ENCODE measurements around the gene ZC3HAV1.
A peak's percentile ranks its signal among the peaks of the same experiment; 100 is the strongest.

Gene ZC3HAV1

GRCh38 chr7:139075031-139075652 lies 34.4 kb downstream of the ZC3HAV1 start:
- peaks cover 8% of the 10 kb centered on the region for H3K4me1 ChIP-seq (ENCODE audit: control insufficient read depth, insufficient read depth, low read length, unreplicated experiment)
- H3K27ac ChIP-seq (ENCODE audit: low read depth, low read length): peak overlapping the region; percentile 60
- H3K27me3 ChIP-seq (ENCODE audit: insufficient read depth, low read length): no peaks in the 10 kb centered on the region
- H3K36me3 ChIP-seq (ENCODE audit: insufficient read depth, low read length): peaks cover 59% of the 10 kb centered on the region
- peaks cover 36% of the 10 kb centered on the region for H3K79me2 ChIP-seq (ENCODE audit: control insufficient read depth, insufficient read depth, low read length, unreplicated experiment)
- no peak overlapping the region for H2AFZ ChIP-seq (ENCODE audit: low read length, unreplicated experiment)
- no peak overlapping the region for H3K4me3 ChIP-seq (ENCODE audit: low read depth, low read length)

DNA sequence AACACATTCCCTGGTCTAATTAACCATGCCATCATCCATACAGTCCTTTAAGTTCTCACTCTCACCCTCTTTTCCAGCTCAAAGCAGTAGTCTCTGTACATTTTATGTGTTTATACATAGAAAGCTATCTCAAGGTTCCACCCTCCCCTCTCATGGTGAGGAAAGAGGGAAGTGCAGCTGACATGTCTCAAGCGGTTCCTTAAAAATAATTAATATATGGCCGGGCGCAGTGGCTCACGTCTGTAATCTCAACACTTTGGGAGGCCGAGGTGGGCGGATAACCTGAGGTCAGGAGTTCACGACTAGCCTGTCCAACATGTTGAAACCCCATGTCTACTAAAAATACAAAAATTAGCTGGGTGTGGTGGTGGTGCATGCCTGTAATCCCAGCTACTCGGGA lies 36.7 kb downstream of the ZC3HAV1 start:
- no peaks in the 10 kb centered on the region for H3K27me3 ChIP-seq (ENCODE audit: insufficient read depth, low read length)
- no peak overlapping the region for H2AFZ ChIP-seq (ENCODE audit: low read length, unreplicated experiment)
- peaks cover 58% of the 10 kb centered on the region for H3K36me3 ChIP-seq (ENCODE audit: insufficient read depth, low read length)
- peaks cover 35% of the 10 kb centered on the region for H3K79me2 ChIP-seq (ENCODE audit: control insufficient read depth, insufficient read depth, low read length, unreplicated experiment)
- H3K27ac ChIP-seq (ENCODE audit: low read depth, low read length): no peak overlapping the region
- H3K4me3 ChIP-seq (ENCODE audit: low read depth, low read length): no peak overlapping the region
- H3K4me1 ChIP-seq (ENCODE audit: control insufficient read depth, insufficient read depth, low read length, unreplicated experiment): no peaks in the 10 kb centered on the region

DNA sequence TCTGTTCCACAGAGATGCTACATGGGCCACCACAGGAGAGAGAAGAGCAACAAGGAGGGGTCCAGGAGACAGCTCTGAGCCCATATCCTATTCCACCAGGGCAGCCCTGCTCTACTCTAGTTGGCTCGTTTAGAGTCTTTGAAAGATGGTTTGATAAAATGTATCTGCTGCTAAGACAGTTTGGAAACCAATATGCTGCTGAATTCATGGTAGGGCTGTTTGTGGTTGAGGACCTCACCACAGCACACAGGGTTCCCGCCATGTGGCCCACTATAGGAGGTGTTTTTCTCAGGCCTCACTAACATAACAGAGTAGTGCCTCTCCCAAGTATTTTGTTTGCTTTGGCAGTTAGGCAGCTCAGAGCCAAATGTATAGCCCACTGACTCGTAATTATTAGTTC lies 37.8 kb downstream of the ZC3HAV1 start:
- Histone ChIP-seq H2AFZ (ENCODE audit: low read length, unreplicated experiment) (no peak overlapping the region), H3K36me3 (ENCODE audit: insufficient read depth, low read length) (peaks cover 58% of the 10 kb centered on the region), H3K4me1 (ENCODE audit: control insufficient read depth, insufficient read depth, low read length, unreplicated experiment) (no peaks in the 10 kb centered on the region), H3K4me3 (ENCODE audit: low read depth, low read length) (no peak overlapping the region), H3K27me3 (ENCODE audit: insufficient read depth, low read length) (no peaks in the 10 kb centered on the region), H3K79me2 (ENCODE audit: control insufficient read depth, insufficient read depth, low read length, unreplicated experiment) (peaks cover 33% of the 10 kb centered on the region), H3K27ac (ENCODE audit: low read depth, low read length) (no peak overlapping the region)

DNA sequence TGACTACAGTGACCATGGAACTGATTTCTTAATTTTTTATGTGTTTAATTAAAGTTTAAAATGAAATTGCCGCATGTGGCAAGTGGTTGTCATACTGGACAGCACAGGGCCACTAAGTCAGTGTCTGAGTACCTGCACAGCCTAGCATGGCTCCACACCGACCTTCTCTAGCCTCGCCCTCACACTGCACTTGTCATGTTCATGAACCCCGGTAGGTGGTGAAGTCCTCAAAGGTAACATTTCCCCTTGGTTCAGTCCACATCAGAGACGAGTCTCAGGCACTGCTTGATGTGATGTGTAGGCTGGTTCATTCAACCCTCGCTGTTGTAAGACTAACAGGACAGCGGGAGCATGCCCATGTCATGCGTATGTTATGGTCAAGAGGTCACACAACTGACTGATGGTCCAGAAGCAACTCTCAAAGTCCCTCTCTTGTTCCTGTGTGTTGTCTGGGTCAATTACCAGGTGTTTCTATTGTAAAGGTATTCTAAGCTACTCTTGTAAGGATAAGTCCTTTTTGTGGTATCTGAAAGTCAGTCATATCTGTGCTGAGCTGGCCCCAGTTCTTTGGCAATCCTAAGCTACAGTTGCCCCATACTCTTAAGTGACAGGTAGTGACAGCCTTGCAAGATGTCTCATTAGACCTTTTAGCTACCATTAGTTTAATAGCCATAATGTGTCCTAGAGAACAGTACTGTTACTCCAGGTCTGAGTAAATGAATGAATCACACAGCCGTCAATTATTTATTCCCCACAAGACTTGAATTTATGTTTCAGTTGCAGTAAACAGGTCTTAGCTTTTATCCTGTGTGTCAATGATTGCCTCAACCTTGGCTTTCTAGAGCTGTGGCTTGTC lies 40.7 kb downstream of the ZC3HAV1 start:
- no peak overlapping the region for H2AFZ ChIP-seq (ENCODE audit: low read length, unreplicated experiment)
- no peaks in the 10 kb centered on the region for H3K4me1 ChIP-seq (ENCODE audit: control insufficient read depth, insufficient read depth, low read length, unreplicated experiment)
- peaks cover 35% of the 10 kb centered on the region for H3K79me2 ChIP-seq (ENCODE audit: control insufficient read depth, insufficient read depth, low read length, unreplicated experiment)
- no peak overlapping the region for H3K27ac ChIP-seq (ENCODE audit: low read depth, low read length)
- H3K27me3 ChIP-seq (ENCODE audit: insufficient read depth, low read length): no peaks in the 10 kb centered on the region
- no peak overlapping the region for H3K4me3 ChIP-seq (ENCODE audit: low read depth, low read length)
- H3K36me3 ChIP-seq (ENCODE audit: insufficient read depth, low read length): peaks cover 62% of the 10 kb centered on the region

DNA sequence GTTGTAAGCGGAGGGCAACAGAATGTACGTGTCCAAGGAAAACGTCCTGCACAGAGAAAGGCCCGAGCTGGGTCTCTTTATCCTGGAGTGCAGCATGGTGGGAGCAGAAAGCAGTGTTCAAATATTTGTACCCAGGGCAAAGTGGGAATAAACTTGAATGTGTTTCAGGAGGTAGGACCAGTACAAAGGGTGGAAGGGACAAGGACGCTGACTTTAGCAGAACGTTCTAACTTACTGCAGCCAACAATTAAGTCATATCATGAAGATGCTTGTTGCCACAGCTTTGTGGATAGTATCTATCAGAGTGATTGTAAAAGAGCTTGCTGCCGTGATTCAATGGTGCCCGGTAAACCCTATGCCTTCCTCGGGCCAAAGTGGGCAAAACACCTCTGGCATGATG lies 43.2 kb downstream of the ZC3HAV1 start:
- H3K79me2 ChIP-seq (ENCODE audit: control insufficient read depth, insufficient read depth, low read length, unreplicated experiment): peaks cover 22% of the 10 kb centered on the region

DNA sequence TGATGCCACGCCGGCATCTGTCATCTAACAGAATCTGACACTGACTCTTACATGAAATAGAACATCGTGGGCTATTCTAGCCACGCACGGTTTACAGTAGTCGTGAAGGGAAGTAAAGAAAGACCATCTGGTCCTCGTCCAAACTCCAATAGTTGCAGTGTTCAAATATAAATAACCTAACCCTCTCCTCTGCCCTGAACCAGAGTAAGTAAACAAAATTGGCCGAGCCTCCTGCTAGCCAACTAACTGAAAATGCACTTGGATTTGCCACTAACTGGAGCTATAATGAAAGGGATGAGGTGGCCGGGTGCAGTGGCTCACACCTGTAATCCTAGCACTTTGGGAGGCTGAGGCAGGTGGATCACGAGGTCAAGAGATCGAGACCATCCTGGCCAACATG lies 44.2 kb downstream of the ZC3HAV1 start:
- H3K4me1 ChIP-seq (ENCODE audit: control insufficient read depth, insufficient read depth, low read length, unreplicated experiment): peaks cover 5% of the 10 kb centered on the region
- no peak overlapping the region for H3K4me3 ChIP-seq (ENCODE audit: low read depth, low read length)
- H3K79me2 ChIP-seq (ENCODE audit: control insufficient read depth, insufficient read depth, low read length, unreplicated experiment): peaks cover 21% of the 10 kb centered on the region
- H3K27ac ChIP-seq (ENCODE audit: low read depth, low read length): no peak overlapping the region
- H3K27me3 ChIP-seq (ENCODE audit: insufficient read depth, low read length): no peaks in the 10 kb centered on the region
- H2AFZ ChIP-seq (ENCODE audit: low read length, unreplicated experiment): no peak overlapping the region
- H3K36me3 ChIP-seq (ENCODE audit: insufficient read depth, low read length): peaks cover 49% of the 10 kb centered on the region

More for the DNA sequence above, 43.2 kb downstream of the ZC3HAV1 start:
- no peaks in the 10 kb centered on the region for H3K4me1 ChIP-seq (ENCODE audit: control insufficient read depth, insufficient read depth, low read length, unreplicated experiment)
- no peaks in the 10 kb centered on the region for H3K27me3 ChIP-seq (ENCODE audit: insufficient read depth, low read length)
- H3K36me3 ChIP-seq (ENCODE audit: insufficient read depth, low read length): peaks cover 45% of the 10 kb centered on the region
- no peak overlapping the region for H3K4me3 ChIP-seq (ENCODE audit: low read depth, low read length)
- no peak overlapping the region for H2AFZ ChIP-seq (ENCODE audit: low read length, unreplicated experiment)
- H3K27ac ChIP-seq (ENCODE audit: low read depth, low read length): no peak overlapping the region

GRCh38 chr7:139061416-139061815 lies 48.1 kb downstream of the ZC3HAV1 start:
- Histone ChIP-seq H3K4me1 (ENCODE audit: control insufficient read depth, insufficient read depth, low read length, unreplicated experiment) (peaks cover 5% of the 10 kb centered on the region), H2AFZ (ENCODE audit: low read length, unreplicated experiment) (no peak overlapping the region), H3K36me3 (ENCODE audit: insufficient read depth, low read length) (peaks cover 46% of the 10 kb centered on the region), H3K79me2 (ENCODE audit: control insufficient read depth, insufficient read depth, low read length, unreplicated experiment) (peaks cover 3% of the 10 kb centered on the region), H3K27me3 (ENCODE audit: insufficient read depth, low read length) (no peaks in the 10 kb centered on the region), H3K27ac (ENCODE audit: low read depth, low read length) (peak overlapping the region; percentile 0; the same call in 1 of the 2 replicates), H3K4me3 (ENCODE audit: low read depth, low read length) (no peak overlapping the region)

- peaks cover 5% of the 10 kb centered on the region for H3K4me1 ChIP-seq (ENCODE audit: control insufficient read depth, insufficient read depth, low read length, unreplicated experiment)
- H2AFZ ChIP-seq (ENCODE audit: low read length, unreplicated experiment): no peak overlapping the region
- H3K27me3 ChIP-seq (ENCODE audit: insufficient read depth, low read length): no peaks in the 10 kb centered on the region
- H3K36me3 ChIP-seq (ENCODE audit: insufficient read depth, low read length): peaks cover 45% of the 10 kb centered on the region
- H3K4me3 ChIP-seq (ENCODE audit: low read depth, low read length): no peak overlapping the region
- no peaks in the 10 kb centered on the region for H3K79me2 ChIP-seq (ENCODE audit: control insufficient read depth, insufficient read depth, low read length, unreplicated experiment)
- peak overlapping the region; percentile 0; the same call in 1 of the 2 replicates for H3K27ac ChIP-seq (ENCODE audit: low read depth, low read length)
Observed at GRCh38 chr7:139060695-139061237, 48.8 kb downstream of the ZC3HAV1 start.

DNA sequence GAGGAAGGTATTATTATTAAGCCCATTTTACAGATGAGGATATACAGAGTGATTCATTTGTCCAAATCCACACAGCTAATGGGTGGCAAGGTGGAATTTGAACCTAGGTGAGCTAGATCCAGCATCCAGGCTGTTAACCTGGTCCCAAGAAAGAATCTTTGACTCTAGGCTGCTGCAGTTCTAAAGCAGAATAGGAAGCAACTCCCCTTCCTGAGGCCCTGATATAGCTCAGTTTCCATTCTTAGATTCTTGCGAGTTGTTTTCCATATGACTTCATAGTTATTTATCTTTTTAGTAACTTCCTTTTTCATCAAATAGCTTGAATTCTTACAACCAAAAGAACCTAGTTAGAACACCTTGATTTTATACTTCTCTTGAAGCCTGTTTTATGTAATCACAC lies 49.6 kb downstream of the ZC3HAV1 start:
- Histone ChIP-seq H3K27me3 (ENCODE audit: insufficient read depth, low read length) (no peaks in the 10 kb centered on the region), H3K36me3 (ENCODE audit: insufficient read depth, low read length) (peaks cover 49% of the 10 kb centered on the region), H3K4me3 (ENCODE audit: low read depth, low read length) (no peak overlapping the region), H3K4me1 (ENCODE audit: control insufficient read depth, insufficient read depth, low read length, unreplicated experiment) (peaks cover 5% of the 10 kb centered on the region), H2AFZ (ENCODE audit: low read length, unreplicated experiment) (no peak overlapping the region), H3K27ac (ENCODE audit: low read depth, low read length) (no peak overlapping the region), H3K79me2 (ENCODE audit: control insufficient read depth, insufficient read depth, low read length, unreplicated experiment) (no peaks in the 10 kb centered on the region)

- Histone ChIP-seq H3K27me3 (ENCODE audit: insufficient read depth, low read length) (no peaks in the 10 kb centered on the region), H2AFZ (ENCODE audit: low read length, unreplicated experiment) (no peak overlapping the region), H3K27ac (ENCODE audit: low read depth, low read length) (no peak overlapping the region), H3K79me2 (ENCODE audit: control insufficient read depth, insufficient read depth, low read length, unreplicated experiment) (no peaks in the 10 kb centered on the region), H3K4me3 (ENCODE audit: low read depth, low read length) (no peak overlapping the region), H3K4me1 (ENCODE audit: control insufficient read depth, insufficient read depth, low read length, unreplicated experiment) (peaks cover 5% of the 10 kb centered on the region), H3K36me3 (ENCODE audit: insufficient read depth, low read length) (peaks cover 49% of the 10 kb centered on the region)
Observed at GRCh38 chr7:139058943-139059342, 50.6 kb downstream of the ZC3HAV1 start.

Measured in ACC112 (cell line).